22Rv1 (cell line): ENCODE results near the gene EQTN.

Source experiments
- H3K27ac ChIP-seq: fragments of 450-650 bp; 2 replicates; pipeline ENCODE4 v1.5.1; 2017
- CTCF ChIP-seq: fragments of 450-650 bp; IDR thresholded peaks from 2 replicates; pipeline ENCODE4 v1.5.1; 2017; ENCODE audit warnings: mild to moderate bottlenecking
- ZFX ChIP-seq: fragments of 450-650 bp; IDR thresholded peaks from 2 replicates; pipeline ENCODE4 v1.6.1; 2017; ENCODE audit warnings: antibody characterized with exemption, borderline replicate concordance

Gene EQTN

GRCh38 chr9:27293996-27294395 is 3.0 kb downstream of the EQTN start:
- no peak overlapping the region for H3K27ac ChIP-seq
- TF ChIP-seq ZFX (no peak), CTCF (no peak)

- no peak for TF ChIP-seq ZFX
- no peak for TF ChIP-seq CTCF
- no peak overlapping the region for H3K27ac ChIP-seq
Measured at GRCh38 chr9:27292659-27293405, 4.1 kb downstream of the EQTN start.

- no peak overlapping the region for H3K27ac ChIP-seq
- no peak for TF ChIP-seq CTCF
- no peak for TF ChIP-seq ZFX
Measured at GRCh38 chr9:27291292-27291691, 5.7 kb downstream of the EQTN start.

- no peak overlapping the region for H3K27ac ChIP-seq
- TF ChIP-seq CTCF, result no peak
- no peak for TF ChIP-seq ZFX
Measured at GRCh38 chr9:27282269-27282668, 14.7 kb downstream of the EQTN start.

GRCh38 chr9:27280860-27281259 is 16.1 kb downstream of the EQTN start:
- no peak overlapping the region for H3K27ac ChIP-seq
- TF ChIP-seq ZFX, result no peak
- TF ChIP-seq CTCF, result no peak

GRCh38 chr9:27280249-27280648 is 16.7 kb downstream of the EQTN start:
- H3K27ac ChIP-seq, result no peak overlapping the region
- no peak for TF ChIP-seq ZFX
- no peak for TF ChIP-seq CTCF

- no peak overlapping the region for H3K27ac ChIP-seq
- no peak for TF ChIP-seq CTCF
- TF ChIP-seq ZFX, result no peak
Measured at GRCh38 chr9:27279611-27280010, 17.3 kb downstream of the EQTN start.
